OCI-LY7 (cell line): Measurements from ENCODE around the gene C2orf49. TPM values are rescaled to one million over a fixed set of nuclear protein-coding genes. Genes with fewer than 3 reads are reported as not detected.

Experiments
- BruUV-seq: library from RNA; stranded (reverse); fragments of 400-500 nt; replicated peaks from 2 replicates; lab custom pipeline; 2021; lab: Mats Ljungman, UMichigan
- CTCF ChIA-PET: fragments of 300-600 bp; sonication (Branson Sonifier 250); formaldehyde crosslinking; loops from one replicate; lab custom pipeline; 2022; ENCODE audit warnings: antibody characterized with exemption; ENCODE audit not compliant: unreplicated experiment; lab: Charles Lee
- POLR2A ChIA-PET: fragments of 300-600 bp; sonication (Branson Sonifier 250); formaldehyde crosslinking; loops from one replicate; lab custom pipeline; 2022; ENCODE audit warnings: antibody characterized with exemption; lab: Charles Lee
- DNase-seq: peaks from one replicate; pipeline ENCODE4 v3.0.0-alpha.2; 2015; ENCODE audit warnings: low spot score
- H2AFZ ChIP-seq: fragments of 200-600 bp; sonication (generic), shearing (Covaris generic); 2 replicates; pipeline ENCODE4 v1.6.1; 2014; ENCODE audit warnings: mild to moderate bottlenecking, antibody characterized with exemption, low read length, moderate library complexity
- H3K27ac ChIP-seq: fragments of 200-600 bp; sonication (generic); 2 replicates; pipeline ENCODE4 v1.5.1; 2014; ENCODE audit warnings: mixed run types, low read depth, mild to moderate bottlenecking, moderate library complexity, low read length, inconsistent platforms; ENCODE audit not compliant: poor library complexity, severe bottlenecking
- H3K36me3 ChIP-seq: fragments of 200-600 bp; sonication (generic); 2 replicates; pipeline ENCODE4 v1.6.1; 2014; ENCODE audit warnings: mild to moderate bottlenecking, antibody characterized with exemption, low read length, moderate library complexity, mixed read lengths; ENCODE audit not compliant: insufficient read depth
- H3K4me1 ChIP-seq: fragments of 200-600 bp; sonication (generic); 2 replicates; pipeline ENCODE4 v1.5.1; 2014; ENCODE audit warnings: mild to moderate bottlenecking, low read length; ENCODE audit not compliant: insufficient read depth, poor library complexity, severe bottlenecking
- H3K4me2 ChIP-seq: fragments of 200-600 bp; sonication (generic); 2 replicates; pipeline ENCODE4 v1.6.1; 2014; ENCODE audit warnings: mild to moderate bottlenecking, low read length
- H3K4me3 ChIP-seq: fragments of 200-600 bp; sonication (generic); 2 replicates; pipeline ENCODE4 v1.5.1; 2014; ENCODE audit warnings: mild to moderate bottlenecking, low read depth, low read length; ENCODE audit not compliant: poor library complexity, severe bottlenecking
- H3K79me2 ChIP-seq: fragments of 200-600 bp; sonication (generic); 2 replicates; pipeline ENCODE4 v1.6.1; 2016; ENCODE audit warnings: low read depth, mild to moderate bottlenecking, low read length, moderate library complexity, mixed read lengths; ENCODE audit not compliant: insufficient read depth
- H3K9me2 ChIP-seq: fragments of 200-600 bp; sonication (generic); 2 replicates; pipeline ENCODE4 v1.6.1; 2016; ENCODE audit warnings: mild to moderate bottlenecking, low read length, mixed read lengths; ENCODE audit not compliant: insufficient read depth
- H3K9me3 ChIP-seq: fragments of 200-600 bp; sonication (generic); 2 replicates; pipeline ENCODE4 v1.6.1; 2014; ENCODE audit warnings: mild to moderate bottlenecking, mixed run types, low read length, mixed read lengths
- H4K20me1 ChIP-seq: fragments of 200-600 bp; sonication (generic); 2 replicates; pipeline ENCODE4 v1.6.1; 2014; ENCODE audit warnings: mild to moderate bottlenecking, antibody characterized with exemption, low read length, moderate library complexity, mixed read lengths; ENCODE audit not compliant: insufficient read depth
- CTCF ChIP-seq: fragments of 200-600 bp; sonication (generic); conservative IDR thresholded peaks from 2 replicates; pipeline ENCODE4 v1.5.1; 2014; ENCODE audit warnings: mild to moderate bottlenecking, antibody characterized with exemption, low read length, moderate library complexity, mixed read lengths
- EZH2phosphoT487 ChIP-seq: fragments of 200-600 bp; sonication (generic); IDR thresholded peaks from 2 replicates; pipeline ENCODE4 v1.6.1; 2018; ENCODE audit warnings: low read depth, borderline replicate concordance, mild to moderate bottlenecking, mixed run types, antibody characterized with exemption, low read length, moderate library complexity, mixed read lengths
- intact Hi-C: fragments of 100-400 bp; cut with micrococcal nuclease; formaldehyde crosslinking; loops from one replicate; pipeline ENCODE4 v1.10.0; 2022; ENCODE audit not compliant: unreplicated experiment
- total RNA-seq, 2 experiments: library from RNA; depleted of rRNA in 1 of 2; stranded (reverse); fragments of >200 nt in 1 of 2; shearing (Covaris generic) in 1 of 2; gene quantifications; 2 replicates each; pipeline ENCODE4 v1.2.3, GENCODE V29; 2014 to 2022

Gene C2orf49
- total RNA-seq, 2 experiments from 2014 or later = 11.8 to 17.0 TPM

DNA sequence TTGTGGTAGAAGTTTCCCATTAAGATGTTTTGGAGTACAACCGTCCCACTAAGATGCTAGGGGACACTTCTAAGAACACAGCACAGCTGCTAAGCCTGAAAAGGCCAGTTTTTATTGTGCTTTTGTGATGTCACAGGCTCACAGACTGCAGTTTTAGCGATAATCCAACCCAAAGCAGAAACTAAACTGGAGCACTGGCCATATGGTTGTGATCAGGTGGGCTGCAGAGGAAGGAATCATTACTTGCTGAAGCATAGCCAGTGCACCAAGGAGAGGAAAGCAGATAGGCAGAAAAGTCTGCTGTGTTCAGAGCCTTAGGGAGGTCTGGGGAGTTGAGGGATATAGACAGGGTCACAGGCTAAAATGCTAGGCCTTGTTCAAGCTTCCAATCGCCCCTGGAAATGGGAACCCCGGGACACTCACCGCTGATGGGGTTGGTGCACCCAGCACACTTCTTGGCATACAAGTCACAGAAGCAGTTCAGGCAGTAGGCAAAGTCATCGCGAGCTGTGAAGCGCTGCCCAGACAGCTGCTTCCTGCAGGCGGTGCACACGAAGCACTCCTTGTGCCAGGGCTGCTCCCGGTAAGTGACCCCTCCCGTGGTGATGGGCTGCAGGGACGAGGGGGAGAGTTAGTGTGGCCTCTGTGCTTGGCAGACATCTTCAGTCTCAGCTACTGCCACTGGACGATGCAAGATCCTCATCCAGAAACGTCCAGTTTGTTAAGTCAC lies 25.7 kb downstream of the C2orf49 start:
- ChIA-PET CTCF (interaction anchor here (0.6 kb wide), 1 partner anchor 332 kb away, joined by 3 read pairs; no protein-coding TSS in a partner anchor), POLR2A (no interaction called here)
- Histone ChIP-seq H3K4me2 (no peak overlapping the region), H4K20me1 (no peaks in the 10 kb centered on the region), H3K79me2 (no peaks in the 10 kb centered on the region), H3K36me3 (peaks cover 12% of the 10 kb centered on the region), H3K27ac (no peak overlapping the region), H3K4me3 (no peak overlapping the region), H3K9me3 (no peaks in the 10 kb centered on the region), H3K9me2 (no peaks in the 10 kb centered on the region), H3K4me1 (no peaks in the 10 kb centered on the region), H2AFZ (no peak overlapping the region)
- BruUV-seq = no TSS peak
- intact Hi-C loops = no loop called here
- TF ChIP-seq CTCF (no peak), EZH2phosphoT487 (no peak)
- DNase-seq = no peak

GRCh38 chr2:105364436-105365139 lies 27.2 kb downstream of the C2orf49 start:
- no peak for TF ChIP-seq EZH2phosphoT487
- no peak for TF ChIP-seq CTCF
- no peak overlapping the region for H3K27ac ChIP-seq
- H3K4me3 ChIP-seq = no peak overlapping the region
- H3K36me3 ChIP-seq = peaks cover 2% of the 10 kb centered on the region; the same call in 1 of the 2 replicates
- intact Hi-C loops = no loop called here
- no peaks in the 10 kb centered on the region for H3K79me2 ChIP-seq
- H3K4me1 ChIP-seq = no peaks in the 10 kb centered on the region
- H4K20me1 ChIP-seq = no peaks in the 10 kb centered on the region
- no peak for DNase-seq
- CTCF ChIA-PET = no interaction called here
- H3K9me3 ChIP-seq = no peaks in the 10 kb centered on the region
- POLR2A ChIA-PET = interaction anchor here (1.4 kb wide), 1 partner anchor 8 kb away, joined by 3 read pairs; no protein-coding TSS in a partner anchor
- no peak overlapping the region for H3K4me2 ChIP-seq
- no peak overlapping the region for H2AFZ ChIP-seq
- no TSS peak for BruUV-seq
- H3K9me2 ChIP-seq = no peaks in the 10 kb centered on the region
